HG02610 (cell line): Measurements from ENCODE around the gene DSTYK.
"Not testable (repeated sequence)": the region's sequence is repeated elsewhere in the genome, so short reads cannot be mapped to it uniquely, and the experiment has no call there.

Source experiments
- ATAC-seq: cut with Tn5 transposase; IDR thresholded peaks from one replicate; pipeline ENCODE4 v1.9.1; 2021; ENCODE audit warnings: mild to moderate bottlenecking, moderate library complexity; ENCODE audit not compliant: unreplicated experiment

The DSTYK gene

GRCh38 chr1:205183676-205184335, 27.7 kb downstream of the DSTYK start:
- no peak for ATAC-seq

- no peak for ATAC-seq
These were observed 28.6 kb downstream of the DSTYK start for GRCh38 chr1:205182930-205183329.

- not testable (repeated sequence) for ATAC-seq
These were observed 31.2 kb downstream of the DSTYK start for GRCh38 chr1:205180331-205180730.

GRCh38 chr1:205179842-205180241, 31.7 kb downstream of the DSTYK start:
- ATAC-seq, result no peak

GRCh38 chr1:205172729-205173366, 38.7 kb downstream of the DSTYK start:
- ATAC-seq, result no peak

GRCh38 chr1:205171369-205171768, 40.1 kb downstream of the DSTYK start:
- ATAC-seq, result no peak

GRCh38 chr1:205170532-205171269, 40.8 kb downstream of the DSTYK start:
- no peak for ATAC-seq

- ATAC-seq, result no peak
These were observed 42.3 kb downstream of the DSTYK start for GRCh38 chr1:205169248-205169647.

- no peak for ATAC-seq
These were observed 43.2 kb downstream of the DSTYK start for GRCh38 chr1:205168291-205168690.

- ATAC-seq, result no peak
These were observed 49.2 kb downstream of the DSTYK start for GRCh38 chr1:205162301-205162700.

- no peak for ATAC-seq
These were observed 50.4 kb downstream of the DSTYK start for GRCh38 chr1:205161076-205161475.

GRCh38 chr1:205158048-205158616, 53.4 kb downstream of the DSTYK start:
- no peak for ATAC-seq

GRCh38 chr1:205155665-205156377, 55.7 kb downstream of the DSTYK start:
- ATAC-seq, result not testable (repeated sequence)

GRCh38 chr1:205152505-205152904, 59.0 kb downstream of the DSTYK start:
- ATAC-seq, result no peak

GRCh38 chr1:205150651-205151428, 60.7 kb downstream of the DSTYK start:
- no peak for ATAC-seq

- no peak for ATAC-seq
These were observed 64.2 kb downstream of the DSTYK start for GRCh38 chr1:205147191-205147835.

- no peak for ATAC-seq
These were observed 66.8 kb downstream of the DSTYK start for GRCh38 chr1:205144751-205145150.

- no peak for ATAC-seq
These were observed 67.3 kb downstream of the DSTYK start for GRCh38 chr1:205144046-205144720.

- no peak for ATAC-seq
These were observed 69.4 kb downstream of the DSTYK start for GRCh38 chr1:205142102-205142469.
